ENCODE results near the gene EXOC3L2. TPM values are rescaled to one million over a fixed set of nuclear protein-coding genes. Genes with fewer than 3 reads are reported as not detected.

The EXOC3L2 gene
- total and polyA plus RNA-seq, 2 of the 8 experiments (the other 6 are each of a cell fraction or from before 2014, with no cell fraction given), result 1.4 to 1.6 TPM

DNA sequence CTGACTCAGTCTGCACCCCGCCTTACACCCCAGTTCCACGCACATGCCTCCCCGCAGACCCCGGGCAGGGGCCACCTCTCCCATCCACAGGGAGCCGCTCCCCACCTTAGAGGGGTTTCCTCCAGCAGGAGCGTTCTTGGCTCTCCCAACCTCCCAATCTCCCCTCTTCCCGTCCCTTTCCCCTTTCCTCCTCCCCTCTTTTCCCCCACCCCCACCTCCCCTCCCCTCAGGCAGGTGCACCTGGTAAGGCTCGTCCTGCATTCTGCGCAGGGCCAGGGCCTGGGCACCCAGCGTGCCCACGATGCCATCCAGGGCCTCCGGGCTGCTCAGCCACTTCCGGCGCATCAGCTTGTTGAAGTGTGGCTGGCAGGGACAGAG lies 27.3 kb downstream of the EXOC3L2 start:
- DNase-seq (ENCODE audit: low read depth in 1 of 2, low spot score in 2 of 2) (peak in 1 of 2 experiments; percentile 65), FAIRE-seq (no peak)
- Histone ChIP-seq H2BK5ac (ENCODE audit: low read depth, low read length) (no peak overlapping the region), H4K5ac (ENCODE audit: insufficient read length, low read depth, low read length) (no peak overlapping the region), H2BK15ac (ENCODE audit: low read length) (peak overlapping the region; percentile 46; the same call in 1 of the 2 replicates), H3K4me2 (ENCODE audit: insufficient read depth in 1 of 2, low read depth in 2 of 2, low read length in 2 of 2) (peak overlapping the region; percentile 82 to 94), H3K9ac (replicated peaks in 1 of 4; ENCODE audit: extremely low read depth in 1 of 4, low read depth in 3 of 4, low read length in 3 of 4) (no peak overlapping the region), H3K4ac (replicated peaks; ENCODE audit: insufficient read length, low read depth, low read length) (no peak overlapping the region), H4K91ac (replicated peaks; ENCODE audit: insufficient read length, low read length) (no peak overlapping the region), H3K79me2 (ENCODE audit: control insufficient read depth in 1 of 2, insufficient read depth in 2 of 2, low read length in 2 of 2) (no peaks in the 10 kb centered on the region), H3K4me3 (ENCODE audit: extremely low read depth in 1 of 4, insufficient read depth in 2 of 4, low read depth in 3 of 4, low read length in 4 of 4) (peak overlapping the region; percentile 34 to 64 (median 39)), H2BK120ac (replicated peaks; ENCODE audit: low read depth, low read length) (no peak overlapping the region), H4K8ac (ENCODE audit: extremely low read depth, insufficient read depth, low read length) (no peak overlapping the region), H3K36me3 (ENCODE audit: control insufficient read depth in 2 of 4, insufficient read depth in 4 of 4, low read length in 3 of 4) (no peaks in the 10 kb centered on the region; a peak in 1 of 8 replicates), H3K23ac (ENCODE audit: insufficient read length) (no peak overlapping the region), H3K79me1 (ENCODE audit: low read depth, low read length) (no peaks in the 10 kb centered on the region), H2AK5ac (ENCODE audit: low read depth, low read length) (0 out of 2 replicates have a peak overlapping the region, but pooled peaks have one; percentile 53), H3K14ac (ENCODE audit: insufficient read length) (peak overlapping the region; percentile 70), H3K27me3 (replicated peaks in 1 of 4; ENCODE audit: control insufficient read depth in 3 of 4, extremely low read depth in 1 of 4, insufficient read depth in 3 of 4, low read length in 3 of 4) (peaks cover 14 to 44% (median 37%) of the 10 kb centered on the region in 4 experiments), H2BK12ac (ENCODE audit: low read depth, low read length) (0 out of 2 replicates have a peak overlapping the region, but pooled peaks have one; percentile 27), H3K56ac (replicated peaks; ENCODE audit: insufficient read length, low read depth, low read length) (peak overlapping the region; percentile 16), H3K9me3 (ENCODE audit: insufficient read depth in 2 of 2, low read depth in 1 of 2, low read length in 1 of 2) (no peaks in the 10 kb centered on the region; a peak in 1 of 4 replicates), H3K27ac (ENCODE audit: low read depth, low read length) (no peak overlapping the region), H4K20me1 (replicated peaks in 1 of 2; ENCODE audit: control insufficient read depth in 1 of 2, insufficient read depth in 2 of 2, low read length in 2 of 2) (no peaks in the 10 kb centered on the region), H2AFZ (ENCODE audit: low read length) (0 out of 2 replicates have a peak overlapping the region, but pooled peaks have one; percentile 3), H3K23me2 (ENCODE audit: low read depth, low read length) (peaks cover 17% of the 10 kb centered on the region; the same call in 1 of the 2 replicates), H2BK20ac (ENCODE audit: low read length) (no peak overlapping the region), H3K18ac (ENCODE audit: extremely low read depth, low read length) (peak overlapping the region; percentile 71; the same call in 1 of the 2 replicates), H3K4me1 (replicated peaks in 1 of 4; ENCODE audit: control insufficient read depth in 3 of 4, insufficient read depth in 4 of 4, low read length in 3 of 4) (peaks cover 0 to 13% (median 8%) of the 10 kb centered on the region in 4 experiments; a peak in 5 of 7 replicates)
- CTCF ChIA-PET (ENCODE audit: partially characterized antibody), result interaction anchor here (0.6 to 3.5 kb wide), 6 partner anchors 10 to 89 kb away, joined by 3 to 14 read pairs (median 4); no protein-coding TSS in a partner anchor
- POLR2A ChIA-PET (ENCODE audit: partially characterized antibody), result interaction anchor here (0.9 to 1.5 kb wide), 2 partner anchors 16 to 29 kb away, joined by 6 to 7 read pairs; no protein-coding TSS in a partner anchor
- WGBS, 2 experiments (ENCODE audit: extremely low coverage in 1 of 2, insufficient coverage in 1 of 2, insufficient read length in 1 of 2, insufficient replicate concordance in 2 of 2, low coverage in 1 of 2, low lambda C conversion rate in 2 of 2, missing lambda C conversion rate in 1 of 2), result 0% methylated on average over 3 of the region's 14 CpGs; no CpG with 5 or more reads in 1 of the 2 experiments

Data from H1 (cell line).